GM21360 (cell line): ENCODE data around the gene CDKL5.

Source experiments
- ATAC-seq: cut with Tn5 transposase; IDR thresholded peaks from one replicate; pipeline ENCODE4 v1.9.1; 2021; ENCODE audit warnings: mild to moderate bottlenecking, moderate library complexity; ENCODE audit not compliant: unreplicated experiment

The CDKL5 gene

DNA sequence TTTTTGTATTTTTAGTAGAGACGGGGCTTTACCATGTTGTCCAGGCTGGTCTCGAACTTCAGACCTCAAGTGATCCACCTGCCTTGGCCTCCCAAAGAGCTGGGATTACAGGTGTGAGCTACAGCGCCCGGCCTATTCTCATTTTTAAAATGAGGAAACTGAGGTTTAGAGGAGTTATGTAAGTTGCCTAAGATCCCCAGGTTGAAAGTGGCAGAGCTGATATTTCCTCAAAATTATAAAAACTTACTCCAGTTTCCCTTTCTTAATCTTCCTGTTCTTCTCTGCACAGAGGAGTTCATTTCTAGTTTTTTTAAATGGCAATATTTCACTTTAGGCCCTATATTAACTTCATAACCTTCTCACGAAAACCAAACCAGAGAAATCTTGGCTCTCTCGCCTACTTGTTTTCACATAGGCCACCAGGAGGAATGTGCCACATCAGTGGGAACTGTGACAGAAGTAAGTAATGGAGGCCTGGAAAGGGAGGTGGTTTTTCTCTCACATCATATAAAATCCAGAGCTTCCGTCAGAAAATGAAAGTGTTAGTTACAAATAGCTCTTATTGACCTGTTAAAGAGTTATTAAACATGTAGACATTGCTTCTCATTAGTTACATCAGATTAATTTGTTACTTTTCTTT, 262.6 kb downstream of the CDKL5 start:
- no peak for ATAC-seq

GRCh38 chrX:18691431-18691830, 266.0 kb downstream of the CDKL5 start:
- no peak for ATAC-seq

DNA sequence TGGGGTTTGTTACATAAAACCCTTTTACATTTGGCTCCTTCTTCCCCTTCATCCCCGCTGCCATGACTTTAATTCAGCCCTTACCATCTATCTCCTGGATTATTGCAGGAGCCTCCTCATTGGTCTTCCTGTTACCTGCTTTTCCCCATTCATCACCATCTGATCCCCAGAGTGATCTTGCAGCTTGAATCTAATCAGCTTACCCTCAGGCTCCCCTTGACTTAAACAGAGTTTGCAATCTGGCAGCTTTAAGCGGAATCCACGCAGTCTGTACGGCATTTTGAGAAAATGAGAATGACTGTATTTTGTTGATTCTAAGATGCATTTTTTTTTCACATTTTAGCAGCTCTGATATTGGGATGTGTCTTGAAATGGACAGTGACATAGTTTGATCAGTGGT, 267.1 kb downstream of the CDKL5 start:
- no peak for ATAC-seq

- no peak for ATAC-seq
These were observed 271.2 kb downstream of the CDKL5 start for GRCh38 chrX:18696653-18697052.

DNA sequence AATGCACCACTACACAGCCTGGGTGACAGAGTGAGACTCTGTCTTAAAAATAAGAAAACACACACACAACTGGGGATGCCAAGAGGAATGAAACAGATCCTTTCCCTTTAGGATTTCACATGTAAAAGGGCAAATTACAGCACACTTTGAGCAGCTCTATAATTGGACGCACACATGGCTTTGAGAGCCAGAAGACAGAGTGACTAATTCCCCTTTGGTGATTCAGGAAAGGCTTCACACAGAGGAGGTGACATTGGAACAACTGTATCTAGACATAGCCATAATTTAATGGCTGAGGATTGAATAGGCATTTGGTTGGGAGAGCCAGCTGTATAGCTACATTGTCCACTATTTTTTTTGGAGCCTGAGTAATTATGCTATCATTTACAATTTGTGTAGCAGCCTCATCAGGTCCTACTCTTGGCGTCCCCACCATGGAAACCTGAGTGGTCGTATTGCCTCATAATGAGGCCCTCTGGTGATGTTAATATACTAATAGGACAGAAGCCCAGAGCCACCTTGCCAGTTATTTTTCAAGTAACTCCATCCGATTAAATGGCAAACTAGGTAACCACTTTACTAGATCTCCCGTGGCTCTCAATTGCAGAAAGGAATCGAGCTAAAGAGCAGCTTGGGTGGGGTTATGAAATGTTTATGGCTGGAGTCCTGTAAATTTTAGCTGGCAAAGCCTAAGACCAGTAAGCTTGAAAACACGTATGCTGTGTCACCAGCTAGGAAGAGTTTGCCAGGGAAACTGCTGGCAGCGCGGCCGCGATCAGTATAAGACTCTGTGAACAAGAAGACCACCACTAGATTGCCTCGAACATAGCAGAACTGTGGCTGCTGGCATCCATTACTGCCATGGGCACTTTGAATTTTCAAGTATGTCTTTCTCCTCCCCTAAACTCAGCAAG, 273.6 kb downstream of the CDKL5 start:
- ATAC-seq: no peak

DNA sequence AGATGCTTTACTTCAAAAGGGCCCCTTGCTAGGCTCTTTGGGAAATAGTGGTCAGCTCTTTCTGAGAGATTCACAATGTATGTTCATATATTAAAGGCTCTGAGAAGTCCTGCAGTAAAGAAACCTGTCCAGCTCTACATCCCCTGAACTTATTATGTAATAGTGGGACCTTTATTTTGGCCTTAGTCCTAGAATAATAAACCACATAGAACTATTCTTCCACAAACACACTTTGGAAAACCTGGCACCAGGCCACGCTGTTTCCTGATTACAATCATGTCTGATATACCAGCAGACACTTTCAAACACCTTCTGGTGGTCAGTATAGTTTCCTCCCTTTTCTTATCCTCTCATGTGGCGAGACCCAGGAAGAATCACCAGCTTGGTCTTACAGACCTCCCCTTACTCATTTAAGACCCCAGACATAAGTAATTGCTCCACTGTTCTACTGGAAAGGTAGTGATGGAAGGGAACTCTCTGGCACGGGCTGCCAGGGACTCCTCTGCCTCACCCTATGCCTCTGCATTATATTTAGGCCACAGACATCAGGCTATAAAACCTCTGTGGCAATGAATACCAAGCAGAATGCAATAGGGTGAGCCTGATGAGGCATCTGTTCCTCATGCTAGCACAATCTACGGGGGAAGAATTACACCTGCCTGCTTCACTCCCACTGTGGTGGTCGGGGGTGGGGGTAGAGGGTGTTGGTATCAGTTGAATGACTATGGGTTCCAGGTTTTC, 276.4 kb downstream of the CDKL5 start:
- no peak for ATAC-seq

DNA sequence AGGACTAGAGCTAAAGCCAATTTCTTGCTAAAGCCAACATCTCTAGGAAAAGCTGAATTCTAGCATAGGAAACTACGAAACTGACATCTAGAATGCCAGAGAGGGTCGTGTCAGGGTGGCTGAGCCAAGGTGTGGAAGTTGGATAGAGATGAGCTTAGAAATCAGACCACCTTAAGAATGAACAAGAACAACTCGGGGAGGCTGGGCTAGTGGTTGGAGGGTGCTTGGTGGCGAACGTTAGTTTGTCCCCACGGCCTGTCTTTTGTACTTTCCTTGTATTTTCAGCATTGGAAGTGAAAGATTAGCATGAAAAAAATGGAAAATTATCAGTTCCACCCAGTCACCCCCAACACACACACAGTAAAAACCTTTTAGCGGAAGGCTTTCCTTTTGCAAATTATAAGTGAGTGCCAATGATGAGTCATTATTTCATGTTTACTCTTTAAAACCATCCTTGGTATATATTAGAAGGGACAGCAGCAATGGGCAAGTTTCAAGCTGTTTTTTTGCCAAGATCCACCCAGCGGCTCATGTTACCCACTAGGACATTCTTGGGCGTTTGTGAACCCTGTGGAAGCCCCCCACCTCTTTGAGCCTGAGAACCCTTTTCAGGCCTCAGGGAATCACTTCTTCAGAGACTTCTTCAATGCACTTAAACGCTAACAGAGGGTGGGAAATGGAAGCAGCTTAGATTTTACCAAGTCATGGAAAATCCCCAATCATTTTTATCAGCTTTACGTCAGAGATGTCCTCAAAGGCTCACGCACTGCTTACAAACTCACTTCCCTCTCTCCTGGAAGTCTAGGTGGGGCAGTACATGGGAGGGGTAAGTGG, 277.2 kb downstream of the CDKL5 start:
- no peak for ATAC-seq
